Kidney epithelial cell (primary cell): ENCODE results near the gene RNF130. TPM values are rescaled to one million over a fixed set of nuclear protein-coding genes. Genes with fewer than 3 reads are reported as not detected.

ENCODE experiments used
- DNase-seq: peaks from one replicate; pipeline ENCODE4 v3.0.0-alpha.2; 2010; ENCODE audit warnings: low read depth
- H3K27me3 ChIP-seq: 2 replicates; pipeline ENCODE4 v1.6.0; 2011; ENCODE audit warnings: low read length; ENCODE audit not compliant: control insufficient read depth, insufficient read depth
- H3K36me3 ChIP-seq: 2 replicates; pipeline ENCODE4 v1.5.1; 2011; ENCODE audit warnings: low read length; ENCODE audit not compliant: control insufficient read depth, insufficient read depth
- H3K4me3 ChIP-seq: 2 replicates; pipeline ENCODE4 v1.5.1; 2011; ENCODE audit warnings: low read depth, mild to moderate bottlenecking, control low read depth, low read length
- CTCF ChIP-seq: IDR thresholded peaks from 2 replicates; pipeline ENCODE4 v1.5.1; 2011; ENCODE audit warnings: mild to moderate bottlenecking, moderate library complexity, low read length, control low read depth, inconsistent platforms; ENCODE audit not compliant: insufficient read depth, poor library complexity, severe bottlenecking
- total RNA-seq: library from RNA; depleted of rRNA; stranded (reverse); fragments of >200 nt; gene quantifications from 2 replicates; pipeline ENCODE4 v1.2.3, GENCODE V29; 2015

The RNF130 gene
- total RNA-seq, 1 donor from 2014 or later = 42.0 TPM

- Histone ChIP-seq H3K27me3 (no peaks in the 10 kb centered on the region), H3K4me3 (no peak overlapping the region), H3K36me3 (no peaks in the 10 kb centered on the region)
- TF ChIP-seq CTCF = no peak
- DNase-seq = no peak
Measured at GRCh38 chr5:180099733-180100611, 28.4 kb upstream of the RNF130 start.

GRCh38 chr5:180098991-180099732 lies 27.6 kb upstream of the RNF130 start:
- H3K4me3 ChIP-seq = no peak overlapping the region
- TF ChIP-seq CTCF = no peak
- no peaks in the 10 kb centered on the region for H3K36me3 ChIP-seq
- no peaks in the 10 kb centered on the region for H3K27me3 ChIP-seq
- DNase-seq = no peak

GRCh38 chr5:180098526-180098925 lies 27.0 kb upstream of the RNF130 start:
- no peak for DNase-seq
- TF ChIP-seq CTCF = no peak

GRCh38 chr5:180097926-180098325 lies 26.4 kb upstream of the RNF130 start:
- H3K4me3 ChIP-seq = no peak overlapping the region
- no peak for TF ChIP-seq CTCF
- no peaks in the 10 kb centered on the region for H3K36me3 ChIP-seq
- no peaks in the 10 kb centered on the region for H3K27me3 ChIP-seq
- no peak for DNase-seq

More at GRCh38 chr5:180098526-180098925, 27.0 kb upstream of the RNF130 start:
- no peaks in the 10 kb centered on the region for H3K36me3 ChIP-seq
- H3K27me3 ChIP-seq = no peaks in the 10 kb centered on the region
- no peak overlapping the region for H3K4me3 ChIP-seq

GRCh38 chr5:180097163-180097894 lies 25.8 kb upstream of the RNF130 start:
- Histone ChIP-seq H3K4me3 (no peak overlapping the region), H3K36me3 (no peaks in the 10 kb centered on the region), H3K27me3 (no peaks in the 10 kb centered on the region)
- no peak for TF ChIP-seq CTCF
- no peak for DNase-seq
